ENCODE measurements around the gene C12orf42. TPM values are rescaled to one million over a fixed set of nuclear protein-coding genes. Genes with fewer than 3 reads are reported as not detected.

The C12orf42 gene
- total and polyA plus RNA-seq, 10 of the 15 experiments (the other 5 are each of a cell fraction or from before 2014, with no cell fraction given), result 1.4 to 7.0 (median 2.4) TPM

- Histone ChIP-seq H3K79me2 (ENCODE audit: control insufficient read depth, insufficient read depth, low read length) (no peaks in the 10 kb centered on the region), H3K4me2 (ENCODE audit: control insufficient read depth, insufficient read depth) (no peak overlapping the region), H3K4me3 (no peak overlapping the region), H2AFZ (ENCODE audit: control insufficient read depth, low read depth, low read length) (no peak overlapping the region), H3K9ac (ENCODE audit: control insufficient read depth, insufficient read depth, low read length) (no peak overlapping the region), H3K9me3 (replicated peaks; ENCODE audit: control insufficient read depth, insufficient read depth, low read length) (no peaks in the 10 kb centered on the region; the same call in 2 of the 3 replicates), H3K27ac (ENCODE audit: control insufficient read depth, insufficient read depth) (no peak overlapping the region), H3K36me3 (ENCODE audit: control insufficient read depth in 2 of 2, insufficient read depth in 2 of 2, low read length in 1 of 2) (no peaks in the 10 kb centered on the region), H4K20me1 (ENCODE audit: control insufficient read depth, insufficient read depth) (no peaks in the 10 kb centered on the region), H3K27me3 (replicated peaks in 1 of 2; ENCODE audit: control insufficient read depth in 2 of 2, insufficient read depth in 2 of 2, low read length in 1 of 2) (no peaks in the 10 kb centered on the region), H3K4me1 (ENCODE audit: control insufficient read depth, insufficient read depth, low read length) (peaks cover 11% of the 10 kb centered on the region)
- intact Hi-C loops (cut with micrococcal nuclease; ENCODE audit: unreplicated experiment), result no loop called here
- ATAC-seq, result peak; percentile 48
- no TSS peak for BruUV-seq (replicated peaks)
- in situ Hi-C loops (cut with MboI), result no loop called here
- SMC1A ChIA-PET (ENCODE audit: uncharacterized antibody, unreplicated experiment), result interaction anchor here (0.8 to 2.8 kb wide), 6 partner anchors 13 to 78 kb away, joined by 3 to 11 read pairs (median 6); no protein-coding TSS in a partner anchor
- POLR2A ChIA-PET, result interaction anchor here (0.8 kb wide), 1 partner anchor 9 kb away, joined by 3 read pairs; no protein-coding TSS in a partner anchor
- FAIRE-seq, result no peak
- CTCF ChIA-PET, result interaction anchor here (0.7 to 1.5 kb wide), 4 partner anchors 22 to 587 kb away, joined by 3 to 5 read pairs (median 4); no protein-coding TSS in a partner anchor
- RAD21 ChIA-PET (ENCODE audit: unreplicated experiment), result interaction anchor here (0.7 to 1.3 kb wide), 6 partner anchors 25 to 494 kb away, joined by 3 to 5 read pairs (median 3); partner anchors contain the start of gene C12orf42
- no peak for DNase-seq (ENCODE audit: low read depth, low spot score)
- TF ChIP-seq TCF3 (IDR thresholded peaks at IDR 0.05; ENCODE audit: borderline replicate concordance, insufficient read depth, low read depth, low read length), result peak; percentile 26; the same call in 1 of the 2 replicates
- no peak for TF ChIP-seq KDM1A (IDR thresholded peaks at IDR 0.05; ENCODE audit: borderline replicate concordance)
- peak in 1 of 2 experiments; percentile 7; a peak in 1 of 4 replicates for TF ChIP-seq EP300 (IDR thresholded peaks at IDR 0.05; ENCODE audit: borderline replicate concordance in 1 of 2, control insufficient read depth in 1 of 2, low read depth in 2 of 2, low read length in 2 of 2)
- TF ChIP-seq BMI1 (IDR thresholded peaks at IDR 0.05; ENCODE audit: borderline replicate concordance), result no peak
- TF ChIP-seq MYB (IDR thresholded peaks at IDR 0.05; ENCODE audit: borderline replicate concordance, low read depth, low read length), result no peak
- TF ChIP-seq MLLT1 (IDR thresholded peaks at IDR 0.05), result no peak
- no peak for TF ChIP-seq BCL11A (IDR thresholded peaks at IDR 0.05; ENCODE audit: low read depth, low read length)
- no peak for TF ChIP-seq CEBPB (IDR thresholded peaks at IDR 0.05; ENCODE audit: borderline replicate concordance in 1 of 2, low read depth in 2 of 2, low read length in 2 of 2)
- no peak for TF ChIP-seq KAT2A (conservative IDR thresholded peaks at IDR 0.05; ENCODE audit: control insufficient read depth, low read depth, low read length)
- no peak for TF ChIP-seq SP1 (IDR thresholded peaks at IDR 0.05; ENCODE audit: low read depth, low read length)
- TF ChIP-seq MEF2A (IDR thresholded peaks at IDR 0.05; ENCODE audit: insufficient read depth, low read depth, low read length), result no peak
- TF ChIP-seq IKZF2 (IDR thresholded peaks at IDR 0.05), result peak in 1 of 2 experiments; percentile 12; a peak in 2 of 4 replicates
- TF ChIP-seq YY1 (IDR thresholded peaks at IDR 0.05; ENCODE audit: low read depth, low read length), result 0 out of 2 replicates have a peak, but pooled peaks have one; percentile 9
- no peak for TF ChIP-seq CHD1 (IDR thresholded peaks at IDR 0.05; ENCODE audit: low read depth, low read length)
- TF ChIP-seq SPI1 (IDR thresholded peaks at IDR 0.05; ENCODE audit: borderline replicate concordance, insufficient read depth, low read depth, low read length), result no peak
- TF ChIP-seq POU2F2 (IDR thresholded peaks at IDR 0.05; ENCODE audit: borderline replicate concordance, low read depth, low read length), result no peak
- TF ChIP-seq SIN3A (IDR thresholded peaks at IDR 0.05; ENCODE audit: low read depth, low read length), result no peak
- TF ChIP-seq ZNF592 (IDR thresholded peaks at IDR 0.05), result no peak
Measured at GRCh38 chr12:103470664-103471063, 25.1 kb downstream of the C12orf42 start.

All from GM12878 (cell line).